SK-N-SH (cell line): Measurements from ENCODE around the gene SGCA. TPM values are rescaled to one million over a fixed set of nuclear protein-coding genes. Genes with fewer than 3 reads are reported as not detected.

ENCODE experiments used
- CTCF ChIA-PET: fragments of 300-600, 350-600 bp; formaldehyde crosslinking; extraction: SDS; loops from one replicate; lab custom pipeline; 2021; lab: Yijun Ruan, JAX
- POLR2A ChIA-PET: fragments of 350-600 bp; sonication (Branson Sonifier 250); formaldehyde crosslinking; extraction: SDS; loops from one replicate; lab custom pipeline; 2020; ENCODE audit warnings: antibody characterized with exemption, inconsistent platforms; lab: Yijun Ruan, JAX
- DNase-seq: peaks from one replicate; pipeline ENCODE4 v3.0.0; 2012
- H2AFZ ChIP-seq: fragments of 200-600 bp; sonication (generic); 2 replicates; pipeline ENCODE4 v1.8.1; 2016; ENCODE audit warnings: antibody characterized with exemption, mild to moderate bottlenecking, low read depth
- H3F3A ChIP-seq: fragments of 200-600 bp; sonication (generic); replicated peaks from 2 replicates; pipeline ENCODE3; 2016; ENCODE audit warnings: antibody characterized with exemption, mild to moderate bottlenecking; ENCODE audit not compliant: insufficient read depth
- H3K27ac ChIP-seq, 2 experiments: fragments of 200-500 bp in 1 of 2; fragments of 200-600 bp in 1 of 2; sonication (Bioruptor generic) in 1 of 2; sonication (generic), shearing (Covaris generic) in 1 of 2; 2 replicates each; pipeline versions ENCODE4 v1.5.1 to v1.6.1; 2014 to 2016; ENCODE audit warnings: low read depth in 2 of 2, inconsistent platforms in 1 of 2, low read length in 1 of 2, mild to moderate bottlenecking in 1 of 2, mixed read lengths in 1 of 2
- H3K27me3 ChIP-seq: fragments of 200-600 bp; sonication (generic), shearing (Covaris generic); 2 replicates; pipeline ENCODE4 v1.6.1; 2016; ENCODE audit warnings: mixed run types; ENCODE audit not compliant: insufficient read depth
- H3K36me3 ChIP-seq, 2 experiments: fragments of 200-500 bp in 1 of 2; fragments of 200-600 bp in 1 of 2; sonication (Bioruptor generic) in 1 of 2; sonication (generic) in 1 of 2; replicated peaks in 1 of 2; 2 replicates each; pipeline versions ENCODE3 to v1.5.1; 2014 to 2016; ENCODE audit warnings: low read length in 1 of 2, mild to moderate bottlenecking in 1 of 2; ENCODE audit not compliant: insufficient read depth in 2 of 2, control insufficient read depth in 1 of 2
- H3K4me1 ChIP-seq, 2 experiments: fragments of 200-500 bp in 1 of 2; fragments of 200-600 bp in 1 of 2; sonication (Bioruptor generic) in 1 of 2; sonication (generic), shearing (Covaris generic) in 1 of 2; 2 replicates each; pipeline versions ENCODE4 v1.5.1 to v1.6.1; 2014 to 2016; ENCODE audit warnings: low read depth in 1 of 2, low read length in 1 of 2, mixed run types in 1 of 2; ENCODE audit not compliant: insufficient read depth in 2 of 2, control insufficient read depth in 1 of 2
- H3K4me2 ChIP-seq: fragments of 200-600 bp; sonication (generic), shearing (Covaris generic); 2 replicates; pipeline ENCODE4 v1.6.1; 2017; ENCODE audit warnings: mixed run types
- H3K4me3 ChIP-seq, 2 experiments: fragments of 200-500 bp in 1 of 2; fragments of 200-600 bp in 1 of 2; sonication (Bioruptor generic) in 1 of 2; sonication (generic), shearing (Covaris generic) in 1 of 2; 2 replicates each; pipeline versions ENCODE4 v1.5.1 to v1.8.1; 2014 to 2016; ENCODE audit warnings: low read depth in 2 of 2, inconsistent platforms in 1 of 2, low read length in 1 of 2, mild to moderate bottlenecking in 1 of 2, mixed read lengths in 1 of 2, moderate library complexity in 1 of 2
- H3K79me2 ChIP-seq: fragments of 200-600 bp; sonication (generic); 2 replicates; pipeline ENCODE4 v1.8.1; 2017; ENCODE audit warnings: mild to moderate bottlenecking; ENCODE audit not compliant: insufficient read depth
- H3K9ac ChIP-seq: fragments of 200-600 bp; sonication (generic); 2 replicates; pipeline ENCODE4 v1.6.1; 2017; ENCODE audit warnings: mixed run types
- H3K9me2 ChIP-seq: fragments of 200-600 bp; sonication (generic); 2 replicates; pipeline ENCODE4 v1.6.1; 2017; ENCODE audit warnings: mixed run types
- H3K9me3 ChIP-seq: fragments of 200-600 bp; sonication (generic); 2 replicates; pipeline ENCODE4 v1.6.1; 2017; ENCODE audit warnings: mixed run types, mild to moderate bottlenecking, moderate library complexity
- H4K20me1 ChIP-seq: fragments of 200-600 bp; sonication (generic); 2 replicates; pipeline ENCODE4 v1.6.1; 2017; ENCODE audit warnings: mild to moderate bottlenecking, mixed run types; ENCODE audit not compliant: insufficient read depth
- CHD2 ChIP-seq: fragments of 150-350 bp; IDR thresholded peaks from 2 replicates; pipeline ENCODE4 v1.6.1; 2018; ENCODE audit warnings: low read length; ENCODE audit not compliant: partially characterized antibody
- ELF1 ChIP-seq: IDR thresholded peaks from 2 replicates; pipeline ENCODE4 v1.4.0; 2012
- EZH2phosphoT487 ChIP-seq: fragments of 200-600 bp; sonication (generic); IDR thresholded peaks from 2 replicates; pipeline ENCODE4 v1.6.1; 2017; ENCODE audit warnings: low read depth, mixed run types, mild to moderate bottlenecking, antibody characterized with exemption, moderate library complexity, borderline replicate concordance
- FOSL2 ChIP-seq: IDR thresholded peaks from 2 replicates; pipeline ENCODE4 v1.4.0; 2012; ENCODE audit warnings: low read depth, mild to moderate bottlenecking, moderate library complexity, borderline replicate concordance
- GATA2 ChIP-seq: sonication (generic); formaldehyde crosslinking; IDR thresholded peaks from 2 replicates; pipeline ENCODE4 v1.5.0; 2020; ENCODE audit warnings: mild to moderate bottlenecking, missing genetic modification reagents
- JUND ChIP-seq: IDR thresholded peaks from 2 replicates; pipeline ENCODE4 v1.4.0; 2012
- MEF2A ChIP-seq: IDR thresholded peaks from 2 replicates; pipeline ENCODE4 v1.4.0; 2012; ENCODE audit warnings: low read depth, borderline replicate concordance
- MXI1 ChIP-seq: IDR thresholded peaks from 2 replicates; pipeline ENCODE4 v1.6.1; 2012; ENCODE audit warnings: mild to moderate bottlenecking, low read depth, low read length, improper control_type of control experiment
- NFIC ChIP-seq: IDR thresholded peaks from 2 replicates; pipeline ENCODE4 v1.4.0; 2012; ENCODE audit warnings: borderline replicate concordance
- NRF1 ChIP-seq: IDR thresholded peaks from 2 replicates; pipeline ENCODE4 v1.6.1; 2012; ENCODE audit warnings: low read depth, mild to moderate bottlenecking, low read length
- RCOR1 ChIP-seq: fragments of 150-350 bp; IDR thresholded peaks from 2 replicates; pipeline ENCODE4 v1.6.1; 2017; ENCODE audit warnings: antibody characterized with exemption, low read length
- RFX5 ChIP-seq: IDR thresholded peaks from 2 replicates; pipeline ENCODE4 v1.6.1; 2012; ENCODE audit warnings: mild to moderate bottlenecking, improper control_type of control experiment, low read length
- RXRA ChIP-seq: IDR thresholded peaks from 2 replicates; pipeline ENCODE4 v1.4.0; 2012; ENCODE audit warnings: low read depth, mild to moderate bottlenecking, borderline replicate concordance
- SIN3A ChIP-seq: IDR thresholded peaks from 2 replicates; pipeline ENCODE4 v1.6.1; 2012; ENCODE audit warnings: low read depth, mild to moderate bottlenecking, low read length, moderate library complexity, borderline replicate concordance
- TAF1 ChIP-seq: IDR thresholded peaks from 2 replicates; pipeline ENCODE4 v1.6.1; 2012; ENCODE audit warnings: low read depth, mild to moderate bottlenecking, low read length, moderate library complexity, borderline replicate concordance
- TCF12 ChIP-seq: IDR thresholded peaks from 2 replicates; pipeline ENCODE4 v1.4.0; 2012
- WGBS: methylation state at CpG from one replicate; pipeline ENCODE4 v1.1.6; 2017; ENCODE audit warnings: low lambda C conversion rate; 5-methylcytosine and 5-hydroxymethylcytosine counted together
- polyA plus RNA-seq, 3 experiments: library from polyadenylated mRNA; depleted of rRNA; stranded (reverse); fragments of >200 nt; gene quantifications; 2 replicates each; pipeline ENCODE4 v1.2.3, GENCODE V29; 2012
- TF ChIP-seq, protein P1 (sequence below): IDR thresholded peaks from 2 replicates; pipeline ENCODE4 v1.4.0; 2012; ENCODE audit warnings: low read depth, borderline replicate concordance
- TF ChIP-seq, protein P2 (sequence below): IDR thresholded peaks from 2 replicates; pipeline ENCODE4 v1.4.0; 2012; ENCODE audit warnings: low read depth, borderline replicate concordance
- TF ChIP-seq, protein P3 (sequence below): fragments of 150-350 bp; IDR thresholded peaks from 2 replicates; pipeline ENCODE4 v1.6.1; 2017; ENCODE audit warnings: antibody characterized with exemption, low read length, low read depth, borderline replicate concordance
- TF ChIP-seq, protein P4 (sequence below): IDR thresholded peaks from 2 replicates; pipeline ENCODE4; 2012

Gene SGCA
- polyA plus RNA-seq, 1 of the 3 experiments (the other 2 are of a cell fraction) = not detected

DNA sequence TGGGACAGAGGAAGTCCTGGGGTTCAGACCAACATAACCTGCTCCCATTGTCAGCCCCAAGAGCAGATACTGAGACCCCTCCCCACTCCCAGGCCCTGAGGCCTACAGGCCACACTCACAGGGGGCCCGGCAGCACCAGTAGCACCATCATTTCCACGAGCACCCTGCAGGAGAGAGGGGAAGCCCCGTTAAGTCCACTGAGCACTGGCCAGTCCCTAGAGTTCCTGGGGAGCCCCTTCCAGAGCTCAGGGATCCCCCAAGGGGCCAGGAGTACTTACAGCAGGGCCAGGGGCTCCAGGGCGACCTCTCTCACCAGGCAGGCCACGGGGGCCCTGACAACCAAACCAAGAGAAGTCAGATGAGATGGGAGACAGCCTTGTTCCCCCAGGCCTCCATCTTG lies 30.2 kb downstream of the SGCA start:
- Histone ChIP-seq H3K27ac (peak overlapping the region in 1 of 2 experiments; percentile 100; a peak in 3 of 4 replicates), H3K4me2 (peak overlapping the region; percentile 89; the same call in 1 of the 2 replicates), H3K27me3 (no peaks in the 10 kb centered on the region), H3K4me3 (no peak overlapping the region), H3K4me1 (peaks cover 24 to 50% of the 10 kb centered on the region in 2 experiments; a peak in 3 of 4 replicates), H2AFZ (no peak overlapping the region), H3K9ac (peak overlapping the region; percentile 99; the same call in 1 of the 2 replicates)
- CTCF ChIA-PET = interaction anchor here (0.9 to 13.8 kb wide), 13 partner anchors 10 to 128 kb away, joined by 3 to 463 read pairs (median 5); partner anchors contain the start of genes SGCA and TMEM92
- WGBS = 80% methylated on average over 1 of the region's 5 CpGs
- TF ChIP-seq TAF1 (no peak), NFIC (no peak), NRF1 (no peak), MEF2A (no peak), ELF1 (no peak), RCOR1 (no peak), CHD2 (no peak)
- TF ChIP-seq, protein P1, sequence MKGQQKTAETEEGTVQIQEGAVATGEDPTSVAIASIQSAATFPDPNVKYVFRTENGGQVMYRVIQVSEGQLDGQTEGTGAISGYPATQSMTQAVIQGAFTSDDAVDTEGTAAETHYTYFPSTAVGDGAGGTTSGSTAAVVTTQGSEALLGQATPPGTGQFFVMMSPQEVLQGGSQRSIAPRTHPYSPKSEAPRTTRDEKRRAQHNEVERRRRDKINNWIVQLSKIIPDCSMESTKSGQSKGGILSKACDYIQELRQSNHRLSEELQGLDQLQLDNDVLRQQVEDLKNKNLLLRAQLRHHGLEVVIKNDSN = no peak
- TF ChIP-seq, protein P2, sequence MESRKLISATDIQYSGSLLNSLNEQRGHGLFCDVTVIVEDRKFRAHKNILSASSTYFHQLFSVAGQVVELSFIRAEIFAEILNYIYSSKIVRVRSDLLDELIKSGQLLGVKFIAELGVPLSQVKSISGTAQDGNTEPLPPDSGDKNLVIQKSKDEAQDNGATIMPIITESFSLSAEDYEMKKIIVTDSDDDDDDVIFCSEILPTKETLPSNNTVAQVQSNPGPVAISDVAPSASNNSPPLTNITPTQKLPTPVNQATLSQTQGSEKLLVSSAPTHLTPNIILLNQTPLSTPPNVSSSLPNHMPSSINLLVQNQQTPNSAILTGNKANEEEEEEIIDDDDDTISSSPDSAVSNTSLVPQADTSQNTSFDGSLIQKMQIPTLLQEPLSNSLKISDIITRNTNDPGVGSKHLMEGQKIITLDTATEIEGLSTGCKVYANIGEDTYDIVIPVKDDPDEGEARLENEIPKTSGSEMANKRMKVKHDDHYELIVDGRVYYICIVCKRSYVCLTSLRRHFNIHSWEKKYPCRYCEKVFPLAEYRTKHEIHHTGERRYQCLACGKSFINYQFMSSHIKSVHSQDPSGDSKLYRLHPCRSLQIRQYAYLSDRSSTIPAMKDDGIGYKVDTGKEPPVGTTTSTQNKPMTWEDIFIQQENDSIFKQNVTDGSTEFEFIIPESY = no peak
- TF ChIP-seq, protein P3, sequence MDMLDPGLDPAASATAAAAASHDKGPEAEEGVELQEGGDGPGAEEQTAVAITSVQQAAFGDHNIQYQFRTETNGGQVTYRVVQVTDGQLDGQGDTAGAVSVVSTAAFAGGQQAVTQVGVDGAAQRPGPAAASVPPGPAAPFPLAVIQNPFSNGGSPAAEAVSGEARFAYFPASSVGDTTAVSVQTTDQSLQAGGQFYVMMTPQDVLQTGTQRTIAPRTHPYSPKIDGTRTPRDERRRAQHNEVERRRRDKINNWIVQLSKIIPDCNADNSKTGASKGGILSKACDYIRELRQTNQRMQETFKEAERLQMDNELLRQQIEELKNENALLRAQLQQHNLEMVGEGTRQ = no peak
- TF ChIP-seq, protein P4, sequence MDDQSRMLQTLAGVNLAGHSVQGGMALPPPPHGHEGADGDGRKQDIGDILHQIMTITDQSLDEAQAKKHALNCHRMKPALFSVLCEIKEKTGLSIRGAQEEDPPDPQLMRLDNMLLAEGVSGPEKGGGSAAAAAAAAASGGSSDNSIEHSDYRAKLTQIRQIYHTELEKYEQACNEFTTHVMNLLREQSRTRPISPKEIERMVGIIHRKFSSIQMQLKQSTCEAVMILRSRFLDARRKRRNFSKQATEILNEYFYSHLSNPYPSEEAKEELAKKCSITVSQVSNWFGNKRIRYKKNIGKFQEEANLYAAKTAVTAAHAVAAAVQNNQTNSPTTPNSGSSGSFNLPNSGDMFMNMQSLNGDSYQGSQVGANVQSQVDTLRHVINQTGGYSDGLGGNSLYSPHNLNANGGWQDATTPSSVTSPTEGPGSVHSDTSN = no peak
- TF ChIP-seq, all 33 proteins: peak for 0
- no peaks in the 10 kb centered on the region for H3K9me3 ChIP-seq
- H3K36me3 ChIP-seq = peaks cover 81 to 84% of the 10 kb centered on the region in 2 experiments
- no peaks in the 10 kb centered on the region for H3K9me2 ChIP-seq
- H3F3A ChIP-seq = peaks cover 89% of the 10 kb centered on the region
- DNase-seq = no peak
- peaks cover 99% of the 10 kb centered on the region for H3K79me2 ChIP-seq
- peaks cover 100% of the 10 kb centered on the region for H4K20me1 ChIP-seq
- POLR2A ChIA-PET = interaction anchor here (1.0 kb wide), 1 partner anchor 18 kb away, joined by 4 read pairs; no protein-coding TSS in a partner anchor

DNA sequence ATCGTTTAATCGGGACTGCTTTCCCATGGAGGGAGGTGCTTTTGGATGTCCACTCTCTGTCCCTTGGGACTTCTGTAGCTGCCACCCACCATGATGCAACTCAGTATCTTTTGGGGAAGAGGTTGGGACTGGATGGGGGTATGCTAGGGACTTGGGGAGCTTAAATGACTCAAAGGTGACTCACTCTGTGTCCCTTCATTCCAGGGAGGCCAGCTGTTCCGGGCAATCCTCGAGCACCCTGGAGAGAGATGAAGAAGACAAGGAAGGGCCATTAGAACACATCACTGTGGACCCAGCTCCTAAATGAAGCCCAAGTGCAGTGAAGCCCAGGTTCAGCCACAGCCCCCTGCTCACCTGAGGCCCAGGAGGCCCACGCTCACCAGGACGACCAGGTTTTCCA lies 31.0 kb downstream of the SGCA start:
- POLR2A ChIA-PET = interaction anchor here (1.0 kb wide), 1 partner anchor 18 kb away, joined by 4 read pairs; no protein-coding TSS in a partner anchor
- TF ChIP-seq NFIC (no peak), RFX5 (no peak), GATA2 (CRISPR knock-in tag) (no peak), TAF1 (no peak), MXI1 (no peak), SIN3A (no peak), FOSL2 (peak; percentile 76; the same call in 1 of the 2 replicates), RXRA (no peak), NRF1 (no peak), TCF12 (peak; percentile 49; the same call in 1 of the 2 replicates), EZH2phosphoT487 (no peak), JUND (peak; percentile 81)

More for the DNA sequence above, 31.0 kb downstream of the SGCA start:
- peaks cover 95% of the 10 kb centered on the region for H4K20me1 ChIP-seq
- H3K27me3 ChIP-seq = no peaks in the 10 kb centered on the region
- CTCF ChIA-PET = interaction anchor here (0.8 to 13.8 kb wide), 23 partner anchors 9 to 127 kb away, joined by 3 to 463 read pairs (median 6); partner anchors contain the start of genes PDK2, SGCA and TMEM92
- H3K4me2 ChIP-seq = peak overlapping the region; percentile 89
- DNase-seq = no peak
- WGBS = 67% methylated on average over 6 of the region's 6 CpGs
- H3K4me1 ChIP-seq = peaks cover 26 to 50% of the 10 kb centered on the region in 2 experiments; a peak in 3 of 4 replicates
- H3K9me3 ChIP-seq = no peaks in the 10 kb centered on the region
- no peak overlapping the region for H2AFZ ChIP-seq
- no peaks in the 10 kb centered on the region for H3K9me2 ChIP-seq
- H3K79me2 ChIP-seq = peaks cover 100% of the 10 kb centered on the region
- H3F3A ChIP-seq = peaks cover 84% of the 10 kb centered on the region
- peaks cover 74 to 79% of the 10 kb centered on the region in 2 experiments for H3K36me3 ChIP-seq
- peak overlapping the region in 1 of 2 experiments; percentile 96; a peak in 1 of 4 replicates for H3K4me3 ChIP-seq
- H3K9ac ChIP-seq = peak overlapping the region; percentile 99
- H3K27ac ChIP-seq = peak overlapping the region; percentile 24 to 100; a peak in 3 of 4 replicates
